OCI-LY7 (cell line): ENCODE results near the gene MARCHF2. TPM values are rescaled to one million over a fixed set of nuclear protein-coding genes. Genes with fewer than 3 reads are reported as not detected.
"Not testable (repeated sequence)": the region's sequence is repeated elsewhere in the genome, so short reads cannot be mapped to it uniquely, and the experiment has no call there.

Source experiments
- BruUV-seq: library from RNA; stranded (reverse); fragments of 400-500 nt; replicated peaks from 2 replicates; lab custom pipeline; 2021; lab: Mats Ljungman, UMichigan
- CTCF ChIA-PET: fragments of 300-600 bp; sonication (Branson Sonifier 250); formaldehyde crosslinking; loops from one replicate; lab custom pipeline; 2022; ENCODE audit warnings: antibody characterized with exemption; ENCODE audit not compliant: unreplicated experiment; lab: Charles Lee
- POLR2A ChIA-PET: fragments of 300-600 bp; sonication (Branson Sonifier 250); formaldehyde crosslinking; loops from one replicate; lab custom pipeline; 2022; ENCODE audit warnings: antibody characterized with exemption; lab: Charles Lee
- DNase-seq: peaks from one replicate; pipeline ENCODE4 v3.0.0-alpha.2; 2015; ENCODE audit warnings: low spot score
- H2AFZ ChIP-seq: fragments of 200-600 bp; sonication (generic), shearing (Covaris generic); 2 replicates; pipeline ENCODE4 v1.6.1; 2014; ENCODE audit warnings: mild to moderate bottlenecking, antibody characterized with exemption, low read length, moderate library complexity
- H3K27ac ChIP-seq: fragments of 200-600 bp; sonication (generic); 2 replicates; pipeline ENCODE4 v1.5.1; 2014; ENCODE audit warnings: mixed run types, low read depth, mild to moderate bottlenecking, moderate library complexity, low read length, inconsistent platforms; ENCODE audit not compliant: poor library complexity, severe bottlenecking
- H3K36me3 ChIP-seq: fragments of 200-600 bp; sonication (generic); 2 replicates; pipeline ENCODE4 v1.6.1; 2014; ENCODE audit warnings: mild to moderate bottlenecking, antibody characterized with exemption, low read length, moderate library complexity, mixed read lengths; ENCODE audit not compliant: insufficient read depth
- H3K4me1 ChIP-seq: fragments of 200-600 bp; sonication (generic); 2 replicates; pipeline ENCODE4 v1.5.1; 2014; ENCODE audit warnings: mild to moderate bottlenecking, low read length; ENCODE audit not compliant: insufficient read depth, poor library complexity, severe bottlenecking
- H3K4me2 ChIP-seq: fragments of 200-600 bp; sonication (generic); 2 replicates; pipeline ENCODE4 v1.6.1; 2014; ENCODE audit warnings: mild to moderate bottlenecking, low read length
- H3K4me3 ChIP-seq: fragments of 200-600 bp; sonication (generic); 2 replicates; pipeline ENCODE4 v1.5.1; 2014; ENCODE audit warnings: mild to moderate bottlenecking, low read depth, low read length; ENCODE audit not compliant: poor library complexity, severe bottlenecking
- H3K79me2 ChIP-seq: fragments of 200-600 bp; sonication (generic); 2 replicates; pipeline ENCODE4 v1.6.1; 2016; ENCODE audit warnings: low read depth, mild to moderate bottlenecking, low read length, moderate library complexity, mixed read lengths; ENCODE audit not compliant: insufficient read depth
- H3K9me2 ChIP-seq: fragments of 200-600 bp; sonication (generic); 2 replicates; pipeline ENCODE4 v1.6.1; 2016; ENCODE audit warnings: mild to moderate bottlenecking, low read length, mixed read lengths; ENCODE audit not compliant: insufficient read depth
- H3K9me3 ChIP-seq: fragments of 200-600 bp; sonication (generic); 2 replicates; pipeline ENCODE4 v1.6.1; 2014; ENCODE audit warnings: mild to moderate bottlenecking, mixed run types, low read length, mixed read lengths
- H4K20me1 ChIP-seq: fragments of 200-600 bp; sonication (generic); 2 replicates; pipeline ENCODE4 v1.6.1; 2014; ENCODE audit warnings: mild to moderate bottlenecking, antibody characterized with exemption, low read length, moderate library complexity, mixed read lengths; ENCODE audit not compliant: insufficient read depth
- CTCF ChIP-seq: fragments of 200-600 bp; sonication (generic); conservative IDR thresholded peaks from 2 replicates; pipeline ENCODE4 v1.5.1; 2014; ENCODE audit warnings: mild to moderate bottlenecking, antibody characterized with exemption, low read length, moderate library complexity, mixed read lengths
- EZH2phosphoT487 ChIP-seq: fragments of 200-600 bp; sonication (generic); IDR thresholded peaks from 2 replicates; pipeline ENCODE4 v1.6.1; 2018; ENCODE audit warnings: low read depth, borderline replicate concordance, mild to moderate bottlenecking, mixed run types, antibody characterized with exemption, low read length, moderate library complexity, mixed read lengths
- intact Hi-C: fragments of 100-400 bp; cut with micrococcal nuclease; formaldehyde crosslinking; loops from one replicate; pipeline ENCODE4 v1.10.0; 2022; ENCODE audit not compliant: unreplicated experiment
- total RNA-seq, 2 experiments: library from RNA; depleted of rRNA in 1 of 2; stranded (reverse); fragments of >200 nt in 1 of 2; shearing (Covaris generic) in 1 of 2; gene quantifications; 2 replicates each; pipeline ENCODE4 v1.2.3, GENCODE V29; 2014 to 2022

The MARCHF2 gene
- total RNA-seq, 2 experiments from 2014 or later, result 12.4 to 14.1 TPM

- BruUV-seq, result no TSS peak
- Histone ChIP-seq H3K4me2 (no peak overlapping the region), H2AFZ (no peak overlapping the region), H3K36me3 (no peaks in the 10 kb centered on the region), H3K4me1 (no peaks in the 10 kb centered on the region), H3K9me2 (no peaks in the 10 kb centered on the region), H4K20me1 (no peaks in the 10 kb centered on the region), H3K79me2 (no peaks in the 10 kb centered on the region), H3K9me3 (no peaks in the 10 kb centered on the region), H3K4me3 (no peak overlapping the region), H3K27ac (no peak overlapping the region)
- TF ChIP-seq CTCF (no peak), EZH2phosphoT487 (no peak)
- intact Hi-C loops, result no loop called here
- CTCF ChIA-PET, result no interaction called here
- POLR2A ChIA-PET, result interaction anchor here (0.7 to 1.2 kb wide), 2 partner anchors 11 to 23 kb away, joined by 3 to 5 read pairs; partner anchors contain the start of gene HNRNPM
- DNase-seq, result no peak
Observed at GRCh38 chr19:8421484-8422461, 8.7 kb downstream of the MARCHF2 start.

- BruUV-seq, result no TSS peak
- POLR2A ChIA-PET, result interaction anchor here (0.6 to 1.1 kb wide), 3 partner anchors 8 to 676 kb away, joined by 3 to 4 read pairs (median 3); no protein-coding TSS in a partner anchor
- no peaks in the 10 kb centered on the region for H3K9me3 ChIP-seq
- no peaks in the 10 kb centered on the region for H4K20me1 ChIP-seq
- H2AFZ ChIP-seq, result no peak overlapping the region
- no peaks in the 10 kb centered on the region for H3K4me1 ChIP-seq
- TF ChIP-seq EZH2phosphoT487 (no peak), CTCF (no peak)
- CTCF ChIA-PET, result no interaction called here
- H3K9me2 ChIP-seq, result no peaks in the 10 kb centered on the region
- no peak for DNase-seq
- H3K4me2 ChIP-seq, result no peak overlapping the region
- intact Hi-C loops, result no loop called here
- no peaks in the 10 kb centered on the region for H3K79me2 ChIP-seq
- H3K27ac ChIP-seq, result no peak overlapping the region
- no peaks in the 10 kb centered on the region for H3K36me3 ChIP-seq
- no peak overlapping the region for H3K4me3 ChIP-seq
Observed at GRCh38 chr19:8423817-8424223, 10.7 kb downstream of the MARCHF2 start.

- H3K4me1 ChIP-seq, H3K27ac ChIP-seq, H3K9me3 ChIP-seq, H2AFZ ChIP-seq, H3K4me3 ChIP-seq, H3K36me3 ChIP-seq, intact Hi-C loops, CTCF ChIA-PET, BruUV-seq, H3K4me2 ChIP-seq, H3K9me2 ChIP-seq, H3K79me2 ChIP-seq, DNase-seq, H4K20me1 ChIP-seq: not testable (repeated sequence)
- POLR2A ChIA-PET, result interaction anchor here (1.2 kb wide), 2 partner anchors 10 to 12 kb away, joined by 3 to 6 read pairs; partner anchors contain the start of gene MARCHF2
Observed at GRCh38 chr19:8425331-8425730, 12.2 kb downstream of the MARCHF2 start.
